Spleen (tissue), 7 donors: ENCODE results near the gene LPCAT1.

Experiments
- POLR2A ChIP-seq, 3 donors: fragments of 450-650 bp; IDR thresholded peaks; one replicate each; pipeline ENCODE4 v1.5.1; 2017; ENCODE audit warnings: antibody characterized with exemption in 3 of 3, mild to moderate bottlenecking in 1 of 3
- POLR2AphosphoS5 ChIP-seq, 3 donors: sonication (generic); formaldehyde crosslinking; IDR thresholded peaks; one replicate each; pipeline ENCODE4 v1.5.1; 2017; ENCODE audit warnings: antibody characterized with exemption in 3 of 3
- TF ChIP-seq, protein P1 (sequence below), 11 experiments: fragments of 200-600 bp in 7 of 11; fragments of 450-650 bp in 4 of 11; sonication (generic) in 4 of 11; IDR thresholded peaks in 8 of 11; conservative IDR thresholded peaks in 3 of 11; 1 replicate in 7 of 11; 2 replicates in 4 of 11; pipeline versions ENCODE4 v1.4.0 to v1.8.0; 2016 to 2021; ENCODE audit warnings: antibody characterized with exemption in 11 of 11, inconsistent platforms in 4 of 11, mild to moderate bottlenecking in 1 of 11
- donor health status: DM: no; HTN: no; CAD: no; lungs with moderate emphysema.
- donor health status: DM: no; HTN: no; CAD: no.
- donor health status: DM: no; HTN: no; CAD: no.

DNA sequence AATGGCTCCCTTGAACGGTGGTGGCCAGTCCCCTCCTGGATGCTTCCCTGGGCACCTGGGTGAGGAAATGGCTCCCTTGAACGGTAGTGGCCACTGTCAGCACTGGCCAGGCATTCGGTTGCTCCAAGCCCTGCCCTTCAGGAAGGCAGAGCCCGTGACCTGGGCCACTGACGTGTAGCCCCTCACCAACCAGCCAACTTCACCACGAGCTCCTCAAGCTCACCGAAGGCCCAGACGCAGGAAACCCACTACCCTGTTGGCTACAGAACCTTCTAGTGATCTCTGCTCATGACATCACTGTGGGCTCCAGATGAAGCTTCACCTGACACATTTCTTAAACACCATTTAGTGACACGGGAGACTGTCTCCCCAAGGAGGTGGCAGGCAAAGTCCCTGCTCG, 87.7 kb downstream of the LPCAT1 start:
- TF ChIP-seq POLR2A (IDR thresholded peaks at IDR 0.05) (no peak), POLR2AphosphoS5 (IDR thresholded peaks at IDR 0.05) (no peak)
- TF ChIP-seq, protein P1, sequence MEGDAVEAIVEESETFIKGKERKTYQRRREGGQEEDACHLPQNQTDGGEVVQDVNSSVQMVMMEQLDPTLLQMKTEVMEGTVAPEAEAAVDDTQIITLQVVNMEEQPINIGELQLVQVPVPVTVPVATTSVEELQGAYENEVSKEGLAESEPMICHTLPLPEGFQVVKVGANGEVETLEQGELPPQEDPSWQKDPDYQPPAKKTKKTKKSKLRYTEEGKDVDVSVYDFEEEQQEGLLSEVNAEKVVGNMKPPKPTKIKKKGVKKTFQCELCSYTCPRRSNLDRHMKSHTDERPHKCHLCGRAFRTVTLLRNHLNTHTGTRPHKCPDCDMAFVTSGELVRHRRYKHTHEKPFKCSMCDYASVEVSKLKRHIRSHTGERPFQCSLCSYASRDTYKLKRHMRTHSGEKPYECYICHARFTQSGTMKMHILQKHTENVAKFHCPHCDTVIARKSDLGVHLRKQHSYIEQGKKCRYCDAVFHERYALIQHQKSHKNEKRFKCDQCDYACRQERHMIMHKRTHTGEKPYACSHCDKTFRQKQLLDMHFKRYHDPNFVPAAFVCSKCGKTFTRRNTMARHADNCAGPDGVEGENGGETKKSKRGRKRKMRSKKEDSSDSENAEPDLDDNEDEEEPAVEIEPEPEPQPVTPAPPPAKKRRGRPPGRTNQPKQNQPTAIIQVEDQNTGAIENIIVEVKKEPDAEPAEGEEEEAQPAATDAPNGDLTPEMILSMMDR (IDR thresholded peaks at IDR 0.05 in 8 of 11, conservative IDR thresholded peaks at IDR 0.05 in 3 of 11) = no peak
